ENCODE results near the gene SKOR1.

Gene SKOR1

GRCh38 chr15:67819636-67820035, 5.7 kb upstream of the SKOR1 start:
- DNase-seq = no peak

- DNase-seq = no peak
Measured at GRCh38 chr15:67820122-67820991, 5.0 kb upstream of the SKOR1 start.

- no peak for DNase-seq
Measured at GRCh38 chr15:67820992-67821783, 4.1 kb upstream of the SKOR1 start.

- no peak for DNase-seq
Measured at GRCh38 chr15:67821784-67822440, 3.4 kb upstream of the SKOR1 start.

GRCh38 chr15:67822537-67823313, 2.6 kb upstream of the SKOR1 start:
- DNase-seq = no peak

GRCh38 chr15:67823314-67824196, 1.8 kb upstream of the SKOR1 start:
- peak; percentile 6 for DNase-seq

GRCh38 chr15:67824197-67824968, 926 bp upstream of the SKOR1 start:
- DNase-seq = no peak

- DNase-seq = peak; percentile 16
Measured at GRCh38 chr15:67825881-67826716, 790 bp downstream of the SKOR1 start.

GRCh38 chr15:67826717-67827561, 1.6 kb downstream of the SKOR1 start:
- no peak for DNase-seq

- no peak for DNase-seq
Measured at GRCh38 chr15:67827562-67828277, 2.4 kb downstream of the SKOR1 start.

- DNase-seq = no peak
Measured at GRCh38 chr15:67828278-67828968, 3.1 kb downstream of the SKOR1 start.

- DNase-seq = no peak
Measured at GRCh38 chr15:67828969-67829646, 3.8 kb downstream of the SKOR1 start.

GRCh38 chr15:67829647-67830504, 4.6 kb downstream of the SKOR1 start:
- DNase-seq = no peak

GRCh38 chr15:67831363-67831762, 6.1 kb downstream of the SKOR1 start:
- no peak for DNase-seq

GRCh38 chr15:67832031-67832551, 6.8 kb downstream of the SKOR1 start:
- no peak for DNase-seq

All from NCI-H748 treated with DMSO at 0.1 percent for 48 hours (cell line).